DND-41 (cell line): Measurements from ENCODE around the gene TAF11.

Source experiments
- ATAC-seq: fragments of 200-7000 bp; cut with Tn5 transposase; 3 replicates; pipeline ENCODE4 v1.9.1; 2021; ENCODE audit warnings: low read depth; ENCODE audit not compliant: insufficient read depth
- DNase-seq: peaks from one replicate; pipeline ENCODE4 v3.0.0-alpha.2; 2020
- H2AFZ ChIP-seq: 2 replicates; pipeline ENCODE4 v1.6.0; 2012; ENCODE audit warnings: low read depth, low read length
- H3K27ac ChIP-seq: 2 replicates; pipeline ENCODE4 v1.5.1; 2012; ENCODE audit warnings: low read length, inconsistent platforms
- H3K27me3 ChIP-seq: fragments of 200-600 bp; sonication (generic); 2 replicates; pipeline ENCODE4 v1.6.0; 2012; ENCODE audit warnings: low read length, mild to moderate bottlenecking, inconsistent platforms; ENCODE audit not compliant: insufficient read depth, poor library complexity
- H3K36me3 ChIP-seq: 2 replicates; pipeline ENCODE4 v1.5.1; 2012; ENCODE audit warnings: low read length, inconsistent platforms; ENCODE audit not compliant: insufficient read depth
- H3K4me1 ChIP-seq: 2 replicates; pipeline ENCODE4 v1.5.1; 2012; ENCODE audit warnings: mild to moderate bottlenecking, low read length; ENCODE audit not compliant: insufficient read depth
- H3K4me2 ChIP-seq: 2 replicates; pipeline ENCODE4 v1.6.0; 2012; ENCODE audit warnings: mild to moderate bottlenecking, moderate library complexity, low read length, inconsistent platforms; ENCODE audit not compliant: insufficient read depth
- H3K4me3 ChIP-seq, 2 experiments: fragments of 200-600 bp in 1 of 2; shearing (Covaris generic) in 1 of 2; 2 replicates each; pipeline ENCODE4 v1.5.1; 2012 to 2016; ENCODE audit warnings: inconsistent platforms in 2 of 2, low read length in 2 of 2, mild to moderate bottlenecking in 2 of 2, low read depth in 1 of 2, moderate library complexity in 1 of 2
- H3K79me2 ChIP-seq: 2 replicates; pipeline ENCODE4 v1.6.0; 2012; ENCODE audit warnings: low read length, inconsistent platforms; ENCODE audit not compliant: insufficient read depth
- H3K9ac ChIP-seq: 2 replicates; pipeline ENCODE4 v1.6.0; 2012; ENCODE audit warnings: low read depth, mild to moderate bottlenecking, inconsistent platforms, low read length, moderate library complexity
- H3K9me3 ChIP-seq: 2 replicates; pipeline ENCODE4 v1.5.1; 2012; ENCODE audit warnings: low read length, moderate library complexity, mild to moderate bottlenecking, inconsistent platforms; ENCODE audit not compliant: insufficient read depth, severe bottlenecking
- H4K20me1 ChIP-seq: 2 replicates; pipeline ENCODE4 v1.6.0; 2012; ENCODE audit warnings: low read length; ENCODE audit not compliant: insufficient read depth
- CTCF ChIP-seq: IDR thresholded peaks from 2 replicates; pipeline ENCODE4 v1.5.1; 2012; ENCODE audit warnings: borderline replicate concordance, low read length, moderate library complexity, mild to moderate bottlenecking; ENCODE audit not compliant: poor library complexity, severe bottlenecking; ENCODE audit errors: extremely low read depth
- EZH2 ChIP-seq: IDR thresholded peaks from 3 replicates; pipeline ENCODE4 v1.6.1; 2012; ENCODE audit warnings: borderline replicate concordance, low read depth, mild to moderate bottlenecking, moderate library complexity, low read length, inconsistent platforms; ENCODE audit not compliant: severe bottlenecking

TAF11 gene

GRCh38 chr6:34839666-34840352 lies 48.0 kb downstream of the TAF11 start:
- DNase-seq (no peak), ATAC-seq (no peak)
- Histone ChIP-seq H3K9ac (no peak overlapping the region), H3K79me2 (no peaks in the 10 kb centered on the region), H3K4me2 (no peak overlapping the region), H3K36me3 (peaks cover 49% of the 10 kb centered on the region), H3K4me3 (no peak overlapping the region), H3K27me3 (no peaks in the 10 kb centered on the region), H3K4me1 (no peaks in the 10 kb centered on the region), H2AFZ (no peak overlapping the region), H3K27ac (no peak overlapping the region), H4K20me1 (no peaks in the 10 kb centered on the region), H3K9me3 (no peaks in the 10 kb centered on the region)
- TF ChIP-seq EZH2 (no peak), CTCF (no peak)

- no peaks in the 10 kb centered on the region for H3K79me2 ChIP-seq
- TF ChIP-seq CTCF = no peak
- no peak for TF ChIP-seq EZH2
- H3K9ac ChIP-seq = no peak overlapping the region
- DNase-seq (no peak), ATAC-seq (no peak)
- H3K36me3 ChIP-seq = peaks cover 59% of the 10 kb centered on the region
- H3K4me2 ChIP-seq = no peak overlapping the region
- H4K20me1 ChIP-seq = no peaks in the 10 kb centered on the region
- no peaks in the 10 kb centered on the region for H3K9me3 ChIP-seq
- no peak overlapping the region for H2AFZ ChIP-seq
- H3K27me3 ChIP-seq = no peaks in the 10 kb centered on the region
- no peaks in the 10 kb centered on the region for H3K4me1 ChIP-seq
- no peak overlapping the region for H3K27ac ChIP-seq
- no peak overlapping the region for H3K4me3 ChIP-seq
Observed at GRCh38 chr6:34837528-34837927, 50.3 kb downstream of the TAF11 start.

- Histone ChIP-seq H2AFZ (no peak overlapping the region), H3K4me3 (no peak overlapping the region), H3K9ac (no peak overlapping the region), H3K79me2 (no peaks in the 10 kb centered on the region), H3K9me3 (no peaks in the 10 kb centered on the region), H3K4me2 (no peak overlapping the region), H3K27me3 (no peaks in the 10 kb centered on the region), H3K27ac (no peak overlapping the region), H3K4me1 (no peaks in the 10 kb centered on the region), H3K36me3 (peaks cover 55% of the 10 kb centered on the region), H4K20me1 (no peaks in the 10 kb centered on the region)
- ATAC-seq (no peak), DNase-seq (no peak)
- TF ChIP-seq CTCF = no peak
- no peak for TF ChIP-seq EZH2
Observed at GRCh38 chr6:34836451-34836850, 51.4 kb downstream of the TAF11 start.
